Amniotic epithelial cell (primary cell): ENCODE results near the gene EML3.

Source experiments
- DNase-seq: peaks from one replicate; pipeline ENCODE4 v3.0.0-alpha.2; 2010; ENCODE audit warnings: low read depth

The EML3 gene

GRCh38 chr11:62552485-62553079 is 60.0 kb downstream of the EML3 start:
- no peak for DNase-seq
